Fibroblast of mammary gland (primary cell): Measurements from ENCODE around the gene EGLN1.
"Not testable (repeated sequence)": the region's sequence is repeated elsewhere in the genome, so short reads cannot be mapped to it uniquely, and the experiment has no call there.

Experiments used
- DNase-seq: peaks from one replicate; pipeline ENCODE4 v3.0.0-alpha.2; 2010; ENCODE audit warnings: low read depth
- H3K4me3 ChIP-seq: 2 replicates; pipeline ENCODE4 v1.5.1; 2011; ENCODE audit warnings: low read depth, mild to moderate bottlenecking, low read length, moderate library complexity; ENCODE audit not compliant: control insufficient read depth
- TF ChIP-seq, protein P1 (sequence below): conservative IDR thresholded peaks from 2 replicates; pipeline ENCODE4 v1.5.1; 2011; ENCODE audit warnings: low read depth, low read length, inconsistent platforms; ENCODE audit not compliant: control insufficient read depth, insufficient read depth

Gene EGLN1

DNA sequence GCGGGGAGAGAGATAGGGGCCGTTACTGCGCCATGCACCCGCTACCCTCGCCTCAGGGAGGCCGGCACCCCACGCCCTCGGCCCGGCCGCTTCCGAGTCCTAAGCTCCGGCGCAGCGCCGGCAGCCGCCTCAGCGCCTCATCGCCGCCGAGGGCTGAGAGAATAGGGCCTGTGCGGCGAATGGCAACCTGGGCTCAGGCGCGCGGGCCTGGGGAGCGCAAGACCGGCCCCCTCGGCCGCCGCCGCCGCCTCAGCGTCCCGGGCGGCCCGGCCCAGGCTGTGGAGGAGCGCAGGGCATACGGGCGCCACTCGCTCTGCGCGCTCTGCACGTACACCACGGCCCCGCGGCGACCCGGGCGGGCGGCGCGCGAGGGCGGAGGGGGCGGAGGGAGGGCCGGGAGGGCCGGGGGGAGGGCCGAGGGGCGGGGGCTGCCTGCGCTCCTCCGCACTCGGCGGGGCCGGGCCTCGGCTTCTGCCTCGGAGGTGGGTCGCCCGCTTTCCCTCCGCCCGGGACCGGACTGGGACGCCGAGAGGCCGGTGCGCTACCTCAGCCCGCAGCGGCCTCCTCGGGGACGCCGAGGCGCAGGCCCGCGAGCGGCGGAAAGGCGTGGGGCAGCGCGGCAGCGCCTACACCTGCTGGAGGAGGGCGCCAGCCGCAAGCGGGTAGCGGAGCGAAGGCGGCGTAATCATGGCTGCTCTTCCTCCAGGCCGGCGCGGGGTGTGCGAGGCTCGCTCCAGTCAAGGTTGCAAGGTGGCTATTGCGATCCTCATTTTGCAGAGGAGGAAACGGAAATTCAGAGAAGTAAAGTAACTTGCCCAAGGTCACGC is at the start of gene EGLN1:
Gene EGLN1 (minus strand): TSS at position 317 of the 827 bp plus-strand sequence. CDS start 399 bp downstream, outside the sequence.
- H3K4me3 ChIP-seq: peak within 1 kb of the TSS; percentile 81
- TF ChIP-seq, protein P1, sequence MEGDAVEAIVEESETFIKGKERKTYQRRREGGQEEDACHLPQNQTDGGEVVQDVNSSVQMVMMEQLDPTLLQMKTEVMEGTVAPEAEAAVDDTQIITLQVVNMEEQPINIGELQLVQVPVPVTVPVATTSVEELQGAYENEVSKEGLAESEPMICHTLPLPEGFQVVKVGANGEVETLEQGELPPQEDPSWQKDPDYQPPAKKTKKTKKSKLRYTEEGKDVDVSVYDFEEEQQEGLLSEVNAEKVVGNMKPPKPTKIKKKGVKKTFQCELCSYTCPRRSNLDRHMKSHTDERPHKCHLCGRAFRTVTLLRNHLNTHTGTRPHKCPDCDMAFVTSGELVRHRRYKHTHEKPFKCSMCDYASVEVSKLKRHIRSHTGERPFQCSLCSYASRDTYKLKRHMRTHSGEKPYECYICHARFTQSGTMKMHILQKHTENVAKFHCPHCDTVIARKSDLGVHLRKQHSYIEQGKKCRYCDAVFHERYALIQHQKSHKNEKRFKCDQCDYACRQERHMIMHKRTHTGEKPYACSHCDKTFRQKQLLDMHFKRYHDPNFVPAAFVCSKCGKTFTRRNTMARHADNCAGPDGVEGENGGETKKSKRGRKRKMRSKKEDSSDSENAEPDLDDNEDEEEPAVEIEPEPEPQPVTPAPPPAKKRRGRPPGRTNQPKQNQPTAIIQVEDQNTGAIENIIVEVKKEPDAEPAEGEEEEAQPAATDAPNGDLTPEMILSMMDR: no peak
- peak; percentile 85 for DNase-seq

DNA sequence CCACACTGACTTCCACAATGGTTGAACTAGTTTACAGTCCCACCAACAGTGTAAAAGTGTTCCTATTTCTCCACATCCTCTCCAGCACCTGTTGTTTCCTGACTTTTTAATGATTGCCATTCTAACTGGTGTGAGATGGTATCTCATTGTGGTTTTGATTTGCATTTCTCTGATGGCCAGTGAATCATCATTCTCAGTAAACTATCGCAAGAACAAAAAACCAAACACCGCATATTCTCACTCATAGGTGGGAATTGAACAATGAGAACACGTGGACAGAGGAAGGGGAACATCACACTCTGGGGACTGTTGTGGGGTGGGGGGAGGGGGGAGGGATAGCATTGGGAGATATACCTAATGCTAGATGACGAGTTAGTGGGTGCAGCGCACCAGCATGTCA is 49.4 kb upstream of the EGLN1 start:
- not testable (repeated sequence) for DNase-seq, H3K4me3 ChIP-seq

DNA sequence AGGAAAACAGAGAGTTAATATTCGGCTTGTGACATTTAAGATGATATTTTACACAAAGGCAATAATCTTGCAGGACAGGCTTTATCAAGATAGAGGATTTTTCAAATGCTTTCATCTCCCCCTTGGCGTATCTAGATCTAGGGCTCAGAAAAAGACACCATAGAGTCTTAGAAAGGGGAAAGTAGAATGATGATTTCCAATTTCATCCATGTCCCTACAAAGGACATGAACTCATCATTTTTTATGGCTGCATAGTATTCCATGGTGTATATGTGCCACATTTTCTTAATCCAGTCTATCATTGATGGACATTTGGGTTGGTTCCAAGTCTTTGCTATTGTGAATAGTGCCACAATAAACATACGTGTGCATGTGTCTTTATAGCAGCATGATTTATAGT is 48.9 kb upstream of the EGLN1 start:
- not testable (repeated sequence) for DNase-seq, H3K4me3 ChIP-seq

DNA sequence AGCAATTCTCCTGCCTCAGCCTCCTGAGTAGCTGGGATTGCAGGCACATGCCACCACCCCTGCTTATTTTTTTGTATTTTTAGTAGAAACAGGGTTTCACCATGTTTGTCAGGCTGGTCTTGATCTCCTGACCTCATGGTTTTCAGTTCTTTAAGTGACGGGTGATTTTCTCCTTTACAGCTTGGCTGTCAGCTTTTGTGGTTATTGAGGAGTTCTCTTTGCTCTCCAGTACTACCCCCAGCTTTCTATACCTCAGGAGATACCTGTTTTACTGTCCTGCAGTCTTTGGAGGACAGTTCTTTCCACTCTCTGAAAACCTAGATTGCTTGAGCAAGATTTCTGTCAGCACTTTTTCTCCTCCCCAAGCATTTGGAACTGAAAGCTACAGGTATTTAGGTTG is 45.9 kb upstream of the EGLN1 start:
- no peak for DNase-seq
- TF ChIP-seq, protein P1: no peak
- no peak overlapping the region for H3K4me3 ChIP-seq

DNA sequence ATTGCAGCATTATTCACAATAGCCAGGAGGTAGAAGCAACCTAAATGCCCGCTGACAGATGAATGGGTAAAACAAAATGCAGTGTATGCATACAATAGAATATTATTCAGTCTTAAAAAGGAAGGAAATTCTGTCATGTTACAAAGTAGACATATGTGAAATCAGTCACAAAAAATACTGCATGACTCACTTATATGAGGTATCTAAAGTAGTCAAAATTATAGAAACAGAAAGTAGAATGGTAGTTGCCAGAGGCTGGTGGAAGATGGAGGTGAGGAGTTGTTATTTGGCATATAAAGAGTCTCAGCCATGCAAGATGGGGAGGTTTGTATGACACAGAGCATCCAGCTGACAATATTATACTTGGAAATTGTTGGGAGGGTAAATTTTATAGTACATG is 43.0 kb upstream of the EGLN1 start:
- TF ChIP-seq, protein P1: no peak
- H3K4me3 ChIP-seq: no peak overlapping the region
- DNase-seq: no peak

GRCh38 chr1:231463541-231463940 is 41.5 kb upstream of the EGLN1 start:
- TF ChIP-seq, protein P1: no peak
- no peak for DNase-seq
- no peak overlapping the region for H3K4me3 ChIP-seq

GRCh38 chr1:231460614-231461013 is 38.5 kb upstream of the EGLN1 start:
- TF ChIP-seq, protein P1: no peak
- peak; percentile 6 for DNase-seq
- H3K4me3 ChIP-seq: no peak overlapping the region

GRCh38 chr1:231459438-231459837 is 37.4 kb upstream of the EGLN1 start:
- DNase-seq, H3K4me3 ChIP-seq: not testable (repeated sequence)

GRCh38 chr1:231457956-231458355 is 35.9 kb upstream of the EGLN1 start:
- not testable (repeated sequence) for DNase-seq, H3K4me3 ChIP-seq

GRCh38 chr1:231454133-231454532 is 32.0 kb upstream of the EGLN1 start:
- DNase-seq, H3K4me3 ChIP-seq: not testable (repeated sequence)
